Gastrocnemius medialis (tissue), 4 donors: ENCODE data around the gene KCTD15. TPM values are rescaled to one million over a fixed set of nuclear protein-coding genes. Genes with fewer than 3 reads are reported as not detected.

Experiments
- ATAC-seq, 2 donors: fragments of 150-250 bp; one replicate each; pipeline ENCODE4 v1.9.1; 2016
- DNase-seq, 2 donors: peaks; one replicate each; pipeline ENCODE4 v3.0.0-alpha.2; 2019
- H3K27ac ChIP-seq, 4 donors: fragments of 200-600 bp; sonication (generic); 1 replicate in 1 of 4; 2 replicates in 3 of 4; pipeline ENCODE4 v1.5.1; 2016 to 2018; ENCODE audit warnings: mild to moderate bottlenecking in 2 of 4, moderate library complexity in 1 of 4
- H3K27me3 ChIP-seq, 3 donors: fragments of 200-600 bp; sonication (generic) in 2 of 3; 1 replicate in 1 of 3; 2 replicates in 2 of 3; pipeline versions ENCODE4 v1.5.1 to v1.6.0; 2016 to 2019; ENCODE audit warnings: mild to moderate bottlenecking in 1 of 3, moderate library complexity in 1 of 3
- H3K36me3 ChIP-seq, 2 donors: fragments of 200-600 bp; sonication (generic) in 1 of 2; one replicate each; pipeline ENCODE4 v1.5.1; 2017 to 2018
- H3K4me1 ChIP-seq, 2 donors: fragments of 200-600 bp; sonication (generic) in 1 of 2; one replicate each; pipeline ENCODE4 v1.5.1; 2016 to 2017; ENCODE audit warnings: mild to moderate bottlenecking in 2 of 2
- H3K4me3 ChIP-seq, 4 donors: fragments of 200-600 bp; sonication (generic) in 3 of 4; 1 replicate in 1 of 4; 2 replicates in 3 of 4; pipeline ENCODE4 v1.5.1; 2016 to 2019; ENCODE audit warnings: mild to moderate bottlenecking in 2 of 4
- H3K9me3 ChIP-seq, 3 donors: fragments of 200-600 bp; sonication (generic) in 2 of 3; 1 replicate in 1 of 3; 2 replicates in 2 of 3; pipeline ENCODE4 v1.5.1; 2016 to 2019
- CTCF ChIP-seq, 5 experiments: fragments of 450-650 bp in 3 of 5; fragments of 200-600 bp in 2 of 5; sonication (generic) in 2 of 5; IDR thresholded peaks in 4 of 5; conservative IDR thresholded peaks in 1 of 5; 1 replicate in 4 of 5; 2 replicates in 1 of 5; pipeline ENCODE4 v1.5.1; 2016 to 2019; ENCODE audit warnings: antibody characterized with exemption in 5 of 5, mild to moderate bottlenecking in 3 of 5, moderate library complexity in 3 of 5
- POLR2A ChIP-seq, 2 donors: fragments of 450-650 bp; IDR thresholded peaks; one replicate each; pipeline ENCODE4 v1.6.1; 2017; ENCODE audit warnings: antibody characterized with exemption in 2 of 2, mild to moderate bottlenecking in 2 of 2, moderate library complexity in 2 of 2
- in situ Hi-C, 4 donors: fragments of 200-750 bp; cut with MboI; loops; one replicate each; pipeline versions ENCODE4 v1.15.0 to v1.8.0; 2017; ENCODE audit warnings: low sequenced_read_pairs in 4 of 4
- intact Hi-C: fragments of 100-400 bp; cut with DNase I; formaldehyde crosslinking; loops from one replicate; pipeline ENCODE4 v1.15.1; 2023; ENCODE audit warnings: low total_unique reads
- total RNA-seq, 4 donors: library from RNA; depleted of rRNA; stranded (reverse); fragments of >200 nt; gene quantifications; one replicate each; pipeline versions ENCODE4 v1.1.0 to v1.2.3, GENCODE V29; 2016

KCTD15 gene
- total RNA-seq, 4 donors from 2014 or later: 1.9 to 14.8 (median 5.8) TPM

- intact Hi-C loops (no loop called here), in situ Hi-C loops (no loop called here)
- peaks cover 0 to 4% of the 10 kb centered on the region in 2 donors for H3K4me1 ChIP-seq
These were observed 23.5 kb downstream of the KCTD15 start for GRCh38 chr19:33819880-33820781.

GRCh38 chr19:33821871-33822270, 25.2 kb downstream of the KCTD15 start:
- Histone ChIP-seq H3K36me3 (no peaks in the 10 kb centered on the region), H3K4me3 (no peak overlapping the region), H3K27me3 (peaks cover 0 to 6% (median 3%) of the 10 kb centered on the region in 3 donors), H3K27ac (no peak overlapping the region), H3K4me1 (peaks cover 0 to 4% of the 10 kb centered on the region in 2 donors), H3K9me3 (no peaks in the 10 kb centered on the region)
- ATAC-seq (no peak), DNase-seq (no peak)
- intact Hi-C loops (no loop called here), in situ Hi-C loops (no loop called here)
- no peak for TF ChIP-seq CTCF (IDR thresholded peaks at IDR 0.05 in 4 of 5, conservative IDR thresholded peaks at IDR 0.05 in 1 of 5)
- TF ChIP-seq POLR2A (IDR thresholded peaks at IDR 0.05): no peak

More at GRCh38 chr19:33819880-33820781, 23.5 kb downstream of the KCTD15 start:
- H3K4me3 ChIP-seq: peak overlapping the region; percentile 28 to 52 (median 48)
- H3K36me3 ChIP-seq: no peaks in the 10 kb centered on the region
- H3K27ac ChIP-seq: peak overlapping the region; percentile 62 to 70 (median 64)
- H3K9me3 ChIP-seq: no peaks in the 10 kb centered on the region
- H3K27me3 ChIP-seq: peaks cover 0 to 6% (median 3%) of the 10 kb centered on the region in 3 donors
- ATAC-seq (peak; percentile 58 to 62), DNase-seq (peak; percentile 38 to 48)
- TF ChIP-seq CTCF (IDR thresholded peaks at IDR 0.05 in 4 of 5, conservative IDR thresholded peaks at IDR 0.05 in 1 of 5): no peak
- TF ChIP-seq POLR2A (IDR thresholded peaks at IDR 0.05): no peak

GRCh38 chr19:33823341-33823740, 26.7 kb downstream of the KCTD15 start:
- H3K4me3 ChIP-seq: no peak overlapping the region
- intact Hi-C loops: no loop called here
- H3K27ac ChIP-seq: no peak overlapping the region
- H3K4me1 ChIP-seq: peaks cover 0 to 4% of the 10 kb centered on the region in 2 donors
- no peak for TF ChIP-seq CTCF (IDR thresholded peaks at IDR 0.05 in 4 of 5, conservative IDR thresholded peaks at IDR 0.05 in 1 of 5)
- TF ChIP-seq POLR2A (IDR thresholded peaks at IDR 0.05): no peak
- H3K27me3 ChIP-seq: peaks cover 0 to 6% (median 3%) of the 10 kb centered on the region in 3 donors
- in situ Hi-C loops: no loop called here
- DNase-seq (no peak), ATAC-seq (no peak)
- H3K36me3 ChIP-seq: no peaks in the 10 kb centered on the region
- no peaks in the 10 kb centered on the region for H3K9me3 ChIP-seq

- no peak for ATAC-seq
- in situ Hi-C loops (no loop called here), intact Hi-C loops (no loop called here)
- Histone ChIP-seq H3K4me3 (no peak overlapping the region), H3K36me3 (no peaks in the 10 kb centered on the region), H3K27ac (no peak overlapping the region), H3K4me1 (peaks cover 0 to under 1% of the 10 kb centered on the region in 2 donors), H3K27me3 (peaks cover 0 to 3% (median 0%) of the 10 kb centered on the region in 3 donors), H3K9me3 (no peaks in the 10 kb centered on the region)
- DNase-seq: no peak
- TF ChIP-seq POLR2A (IDR thresholded peaks at IDR 0.05): no peak
- no peak for TF ChIP-seq CTCF (IDR thresholded peaks at IDR 0.05 in 4 of 5, conservative IDR thresholded peaks at IDR 0.05 in 1 of 5)
These were observed 28.9 kb downstream of the KCTD15 start for GRCh38 chr19:33825556-33825955.
